Kidney tubule cell (primary cell): ENCODE data around the gene PRR23E.

ENCODE experiments used
- DNase-seq: peaks from one replicate; pipeline ENCODE4 v3.0.0-alpha.2; 2018; ENCODE audit warnings: low spot score

Gene PRR23E

GRCh38 chr3:127209840-127210653 is 17.1 kb downstream of the PRR23E start:
- no peak for DNase-seq

- DNase-seq, result no peak
These were observed 17.7 kb downstream of the PRR23E start for GRCh38 chr3:127210654-127210943.

GRCh38 chr3:127211118-127212060 is 18.5 kb downstream of the PRR23E start:
- no peak for DNase-seq

GRCh38 chr3:127212231-127212630 is 19.3 kb downstream of the PRR23E start:
- DNase-seq, result no peak

- no peak for DNase-seq
These were observed 19.8 kb downstream of the PRR23E start for GRCh38 chr3:127212711-127213110.

- DNase-seq, result no peak
These were observed 20.5 kb downstream of the PRR23E start for GRCh38 chr3:127213381-127213918.

- DNase-seq, result peak; percentile 6
These were observed 22.0 kb downstream of the PRR23E start for GRCh38 chr3:127214975-127215374.

GRCh38 chr3:127215714-127216414 is 22.9 kb downstream of the PRR23E start:
- no peak for DNase-seq

GRCh38 chr3:127216415-127217261 is 23.7 kb downstream of the PRR23E start:
- DNase-seq, result peak; percentile 15

- peak; percentile 69 for DNase-seq
These were observed 24.9 kb downstream of the PRR23E start for GRCh38 chr3:127217596-127218453.

- no peak for DNase-seq
These were observed 25.6 kb downstream of the PRR23E start for GRCh38 chr3:127218454-127218922.

- DNase-seq, result no peak
These were observed 27.6 kb downstream of the PRR23E start for GRCh38 chr3:127220497-127220896.

- no peak for DNase-seq
These were observed 28.1 kb downstream of the PRR23E start for GRCh38 chr3:127221037-127221436.

GRCh38 chr3:127221446-127222035 is 28.6 kb downstream of the PRR23E start:
- peak; percentile 17 for DNase-seq

GRCh38 chr3:127222163-127222562 is 29.2 kb downstream of the PRR23E start:
- no peak for DNase-seq

GRCh38 chr3:127222664-127223063 is 29.7 kb downstream of the PRR23E start:
- DNase-seq, result no peak

- no peak for DNase-seq
These were observed 31.2 kb downstream of the PRR23E start for GRCh38 chr3:127224118-127224517.

GRCh38 chr3:127226457-127226856 is 33.5 kb downstream of the PRR23E start:
- peak; percentile 38 for DNase-seq

- peak; percentile 16 for DNase-seq
These were observed 34.3 kb downstream of the PRR23E start for GRCh38 chr3:127226946-127227842.
